Measurements from ENCODE around the gene SBF2.
"Not testable (repeated sequence)": the region's sequence is repeated elsewhere in the genome, so short reads cannot be mapped to it uniquely, and the experiment has no call there.

The SBF2 gene

DNA sequence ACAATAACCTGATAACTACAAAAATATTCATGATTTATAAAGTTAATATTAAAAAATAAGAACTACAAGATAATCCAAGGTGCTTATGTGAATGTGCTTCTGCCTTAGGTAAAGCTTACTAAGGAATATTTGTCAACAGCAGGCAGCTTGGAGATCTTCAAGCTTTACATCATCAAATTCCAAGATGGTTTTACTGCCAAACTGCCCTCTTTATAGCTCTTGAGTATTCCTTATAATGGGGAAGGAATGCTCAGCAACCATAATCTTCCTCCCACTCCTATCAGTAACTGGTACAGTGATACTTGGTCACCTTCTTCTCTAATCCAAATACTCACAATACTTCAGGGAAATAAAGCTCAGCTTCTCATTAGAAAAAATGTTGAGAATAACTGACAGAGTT lies 30.1 kb downstream of the SBF2 start:
- no peak for DNase-seq

DNA sequence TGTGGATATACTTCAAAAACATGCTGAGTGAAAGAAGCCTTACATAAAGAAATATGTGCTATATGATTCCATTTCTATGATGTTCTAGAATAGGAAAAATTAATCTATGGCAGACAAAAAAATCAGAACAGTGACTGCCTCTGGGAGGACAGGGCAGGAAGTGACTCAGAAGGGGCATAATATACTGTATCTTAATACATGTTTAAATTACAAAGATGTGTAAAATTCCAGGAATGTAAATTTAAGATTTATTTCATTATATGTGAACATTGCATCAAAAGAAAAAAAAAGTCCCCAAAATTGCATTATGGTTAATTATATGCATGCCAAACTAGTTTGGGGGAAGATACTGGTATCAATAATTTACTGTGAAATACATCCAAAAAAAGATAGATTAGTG lies 32.2 kb downstream of the SBF2 start:
- no peak for DNase-seq

DNA sequence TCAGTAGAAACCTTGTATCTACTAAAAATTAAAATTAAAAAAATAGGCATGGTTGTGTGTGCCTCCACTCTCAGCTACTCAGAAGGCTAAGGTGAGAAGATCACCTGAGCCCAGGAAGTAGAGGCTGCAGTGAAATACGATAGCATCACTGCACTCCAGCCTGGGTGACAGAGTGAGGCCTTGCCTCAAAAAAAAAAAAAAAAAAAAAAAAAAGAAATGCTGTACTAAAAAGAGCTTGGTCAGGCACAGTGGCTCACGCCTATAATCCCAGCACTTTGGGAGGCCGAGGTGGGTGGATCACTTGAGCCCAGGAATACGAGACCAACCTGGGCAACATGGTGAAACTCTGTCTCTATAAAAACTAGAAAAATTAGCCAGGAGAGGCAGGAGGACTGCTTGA lies 36.5 kb downstream of the SBF2 start:
- DNase-seq = no peak

DNA sequence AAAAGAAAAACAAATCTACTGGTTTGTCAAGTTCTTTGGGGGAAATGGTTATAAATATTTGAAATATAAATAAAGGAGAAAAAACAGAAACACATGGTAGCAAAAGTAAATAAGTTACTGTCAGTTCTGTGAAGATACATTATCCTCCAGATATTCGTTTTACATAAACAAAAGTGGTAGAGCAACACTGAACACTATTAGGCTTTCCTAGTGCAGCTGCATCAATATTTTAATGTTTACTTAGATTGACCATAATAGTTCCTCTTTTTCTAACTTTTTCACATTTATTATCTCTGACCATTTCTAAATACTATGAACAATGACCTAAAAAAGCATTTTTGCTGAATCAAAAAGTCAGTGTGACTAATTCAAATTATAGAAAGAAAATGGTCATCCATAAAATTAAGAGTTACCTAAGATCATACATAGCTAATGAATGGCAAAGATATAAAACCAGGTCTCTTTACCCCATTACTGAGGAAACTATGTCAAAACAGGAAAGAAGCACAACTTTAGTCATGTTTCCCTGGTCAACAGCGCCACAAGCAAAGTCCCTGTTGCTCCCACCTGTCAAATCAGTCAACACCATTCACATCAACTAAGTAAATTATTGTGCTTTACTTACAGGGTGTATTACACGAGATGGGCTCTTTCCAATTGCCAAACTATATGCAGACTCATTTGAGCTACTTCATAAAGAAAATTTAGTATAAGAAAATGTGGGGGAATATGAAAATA lies 38.5 kb downstream of the SBF2 start:
- no peak for DNase-seq

DNA sequence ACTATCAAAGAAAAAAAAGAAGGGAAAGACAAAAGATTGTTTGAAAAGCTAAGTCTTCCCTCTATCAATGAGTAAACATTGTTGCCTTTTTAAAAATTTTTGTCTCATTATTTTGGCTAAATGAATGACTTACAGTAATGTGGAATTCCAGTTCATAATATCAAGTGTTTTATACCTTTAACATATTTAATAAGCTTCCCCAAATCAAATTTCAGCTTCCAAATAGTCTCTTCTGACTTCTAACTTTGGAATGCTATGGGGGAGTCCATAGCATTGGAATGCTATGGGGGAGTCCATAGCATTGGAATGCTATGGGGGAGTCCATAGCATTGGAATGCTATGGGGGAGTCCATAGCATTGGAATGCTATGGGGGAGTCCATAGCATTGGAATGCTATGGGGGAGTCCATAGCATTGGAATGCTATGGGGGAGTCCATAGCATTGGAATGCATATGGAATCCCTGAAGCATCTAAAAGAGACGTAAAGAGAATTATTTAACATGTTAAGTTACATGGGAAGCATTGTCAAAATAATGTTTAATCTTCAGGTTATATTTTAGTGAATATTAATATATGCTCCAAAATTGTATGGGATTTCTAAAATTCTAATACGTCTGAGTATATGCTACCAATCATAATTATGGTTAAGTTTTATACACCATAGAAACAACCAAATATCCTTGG lies 44.4 kb downstream of the SBF2 start:
- not testable (repeated sequence) for DNase-seq

DNA sequence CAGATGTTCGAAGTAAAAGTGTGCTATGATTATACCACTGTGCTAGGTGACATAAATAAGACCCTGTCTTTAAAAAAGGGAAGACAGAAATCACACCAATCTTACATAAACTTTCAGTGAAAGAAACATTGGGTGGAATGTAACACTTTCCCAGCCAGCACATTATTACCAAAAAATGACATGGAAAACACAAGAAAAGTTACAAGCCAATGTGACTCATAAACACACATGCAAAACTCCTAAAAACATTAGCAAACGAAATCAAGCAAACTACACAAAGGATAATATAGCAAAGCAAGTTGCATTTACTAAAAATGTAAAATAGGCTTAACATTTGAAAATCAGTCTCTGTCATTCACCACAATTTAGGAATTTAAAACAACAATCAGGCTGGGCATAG lies 47.0 kb downstream of the SBF2 start:
- no peak for DNase-seq

DNA sequence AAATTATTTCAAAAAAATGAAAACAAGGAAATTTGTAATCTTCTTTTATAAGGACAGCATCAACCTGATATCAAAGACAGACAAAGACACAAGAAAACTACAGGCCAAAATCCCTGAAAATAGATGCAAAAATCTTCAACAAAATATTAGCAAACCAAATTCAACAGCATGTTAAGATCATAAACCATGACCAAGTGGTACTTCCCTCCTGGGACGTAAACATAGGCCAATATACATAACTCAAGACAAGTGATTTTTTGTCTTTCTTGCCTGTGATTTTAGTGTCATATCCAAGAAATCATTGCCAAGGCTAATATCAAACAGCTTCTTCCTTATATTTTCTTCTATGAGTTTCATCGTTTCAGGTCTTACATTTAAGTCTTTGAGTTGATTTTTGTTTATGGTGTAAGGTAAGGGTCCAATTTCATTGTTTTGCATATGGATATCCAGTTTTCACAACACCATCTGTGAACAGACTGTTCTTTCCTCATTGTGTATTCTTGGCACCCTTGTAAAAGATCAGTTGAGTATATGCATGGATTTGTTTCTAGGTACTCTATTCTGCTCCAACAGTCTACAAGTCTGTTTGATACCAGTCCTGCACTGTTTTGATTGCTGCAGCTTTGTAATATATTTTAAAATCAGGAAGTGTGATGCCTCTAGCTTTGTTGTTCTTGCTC lies 50.0 kb downstream of the SBF2 start:
- no peak for DNase-seq

DNA sequence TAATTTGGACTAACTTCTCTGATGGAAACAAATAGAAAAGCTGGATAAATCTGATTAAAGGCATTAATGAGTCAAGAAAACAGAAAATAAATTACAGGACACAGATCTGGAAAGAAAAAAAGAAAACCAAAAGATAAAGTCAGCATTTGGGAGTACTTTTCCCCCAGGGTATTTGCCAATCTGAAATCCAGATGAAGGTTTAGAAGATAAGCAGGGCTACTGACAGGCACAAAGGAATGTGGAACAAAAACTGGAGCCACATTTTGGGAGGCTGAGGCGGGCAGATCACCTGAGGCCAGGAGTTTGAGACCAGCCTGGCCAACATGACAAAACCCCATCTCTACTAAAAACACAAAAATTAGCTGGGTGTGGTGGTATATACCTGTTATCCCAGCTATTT lies 57.2 kb downstream of the SBF2 start:
- DNase-seq = no peak

DNA sequence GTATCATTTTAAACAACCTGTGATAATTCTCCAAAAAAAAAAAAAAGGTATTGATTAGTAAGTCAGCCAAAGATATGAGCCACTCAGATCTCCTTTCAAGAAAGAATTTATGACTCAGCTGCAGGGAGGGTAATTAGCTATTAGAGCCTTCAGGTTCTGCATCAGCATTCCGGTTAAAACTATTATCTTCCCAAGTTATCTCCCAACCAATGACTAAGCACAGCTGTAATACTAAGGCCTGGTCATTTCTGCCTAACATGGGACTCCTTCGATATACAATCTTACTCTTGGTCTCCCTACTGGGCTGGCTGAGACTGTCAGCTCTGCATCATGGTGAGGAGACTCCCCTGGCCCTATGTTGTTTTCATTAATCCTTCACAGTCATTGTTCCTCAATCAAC lies 60.4 kb downstream of the SBF2 start:
- no peak for DNase-seq

DNA sequence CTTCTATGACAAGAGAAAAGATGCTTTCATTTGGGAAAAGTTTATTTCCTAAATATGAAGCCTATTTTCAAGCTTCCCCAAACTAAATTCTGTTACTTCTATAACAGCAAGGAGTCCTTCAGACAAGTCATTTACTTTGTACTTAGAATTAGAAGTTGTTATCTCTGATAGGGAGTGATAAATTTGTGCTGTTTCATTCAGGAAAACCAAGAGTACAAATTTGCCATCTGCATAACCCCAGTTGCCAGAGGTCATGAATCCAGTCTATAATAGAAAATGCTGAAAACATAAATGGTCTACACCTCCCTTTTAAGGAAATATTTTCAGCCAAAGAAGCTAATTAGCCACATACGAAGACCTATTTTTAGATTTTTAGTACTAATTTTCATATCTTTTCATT lies 61.3 kb downstream of the SBF2 start:
- no peak for DNase-seq

DNA sequence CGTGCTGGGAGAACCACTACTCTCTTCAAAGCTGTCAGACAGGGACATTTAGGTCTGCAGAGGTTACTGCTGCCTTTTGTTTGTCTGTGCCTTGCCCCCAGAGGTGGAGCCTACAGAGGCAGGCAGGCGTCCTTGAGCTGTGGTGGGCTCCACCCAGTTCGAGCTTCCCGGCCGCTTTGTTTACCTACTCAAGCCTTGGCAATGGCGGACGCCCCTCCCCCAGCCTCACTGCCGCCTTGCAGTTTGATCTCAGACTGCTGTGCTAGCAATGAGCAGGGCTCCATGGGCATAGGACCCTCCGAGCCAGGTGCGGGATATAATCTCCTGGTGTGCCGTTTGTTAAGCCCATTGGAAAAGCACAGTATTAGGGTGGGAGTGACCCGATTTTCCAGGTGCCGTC lies 62.2 kb downstream of the SBF2 start:
- DNase-seq = not testable (repeated sequence)

DNA sequence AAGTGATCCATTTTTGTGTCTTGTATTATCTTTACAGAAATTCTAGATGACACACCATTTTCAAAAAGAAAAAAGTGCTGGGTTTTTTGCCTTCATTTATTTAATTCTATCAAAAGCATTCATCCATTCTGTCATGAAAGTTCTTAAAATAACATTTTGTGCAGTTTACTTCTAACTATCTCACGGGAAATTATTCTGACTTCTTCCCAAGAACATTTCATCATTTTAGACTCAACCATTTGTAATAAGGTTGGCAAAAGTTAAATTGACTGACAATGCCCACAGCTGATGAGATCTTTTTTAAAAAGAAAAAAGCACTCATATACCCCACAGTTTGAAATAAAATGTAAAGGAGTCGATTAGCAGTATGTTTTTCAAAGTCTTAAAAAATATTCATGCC lies 68.5 kb downstream of the SBF2 start:
- no peak for DNase-seq

DNA sequence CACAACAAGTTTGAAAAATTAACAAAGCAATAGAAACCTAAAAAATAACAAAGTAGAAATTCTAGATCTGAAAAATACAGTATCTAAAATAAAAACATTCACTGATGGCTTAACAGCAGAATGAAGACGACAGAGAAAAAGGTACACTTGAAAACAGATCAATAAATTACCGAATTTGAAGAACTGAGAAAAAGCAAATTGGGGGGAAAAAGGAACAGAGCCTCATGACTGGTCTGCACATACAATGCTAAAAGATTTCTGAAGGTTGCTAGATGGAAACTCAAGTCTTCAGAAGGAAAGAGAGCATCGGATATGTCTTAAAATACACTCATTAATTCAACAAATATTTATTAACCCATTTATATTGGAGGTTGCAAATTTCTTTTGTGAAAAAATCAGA lies 71.6 kb downstream of the SBF2 start:
- no peak for DNase-seq

DNA sequence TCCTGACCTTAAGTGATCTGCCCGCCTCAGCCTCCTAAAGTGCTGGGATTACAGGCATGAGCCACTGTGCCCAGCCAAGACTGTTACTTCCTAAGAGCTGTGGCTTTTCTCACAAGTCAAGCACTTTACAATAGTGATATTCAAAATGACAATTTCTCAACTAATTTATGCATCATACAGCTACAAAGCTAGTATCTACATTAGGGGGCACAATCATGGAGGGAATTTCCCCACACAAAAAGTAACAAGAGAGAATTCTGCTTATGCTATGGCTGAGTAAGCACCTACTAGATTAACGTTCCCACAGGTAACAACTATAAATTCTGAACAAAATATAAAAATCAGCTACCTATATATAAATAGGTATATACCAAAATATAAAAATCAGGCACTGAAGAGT lies 72.7 kb downstream of the SBF2 start:
- DNase-seq = no peak

DNA sequence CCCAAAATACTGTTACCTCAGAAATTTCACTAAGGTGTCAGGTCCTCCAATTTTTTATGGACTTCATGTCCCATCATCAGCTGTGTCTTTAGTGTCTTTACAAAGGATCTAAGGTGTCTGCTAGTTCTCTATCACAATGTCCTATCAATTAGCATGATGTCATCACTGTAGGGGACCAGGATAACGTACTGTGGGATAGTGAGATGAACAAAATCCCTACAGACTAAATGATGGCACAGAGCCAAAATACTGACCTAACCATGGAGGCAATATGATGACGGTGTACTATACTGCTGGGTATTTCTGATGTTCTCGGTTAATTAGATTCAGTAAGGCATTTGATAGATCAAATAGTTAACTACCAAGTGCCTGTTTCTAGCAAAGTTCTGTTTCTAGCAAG lies 82.5 kb downstream of the SBF2 start:
- DNase-seq = no peak

DNA sequence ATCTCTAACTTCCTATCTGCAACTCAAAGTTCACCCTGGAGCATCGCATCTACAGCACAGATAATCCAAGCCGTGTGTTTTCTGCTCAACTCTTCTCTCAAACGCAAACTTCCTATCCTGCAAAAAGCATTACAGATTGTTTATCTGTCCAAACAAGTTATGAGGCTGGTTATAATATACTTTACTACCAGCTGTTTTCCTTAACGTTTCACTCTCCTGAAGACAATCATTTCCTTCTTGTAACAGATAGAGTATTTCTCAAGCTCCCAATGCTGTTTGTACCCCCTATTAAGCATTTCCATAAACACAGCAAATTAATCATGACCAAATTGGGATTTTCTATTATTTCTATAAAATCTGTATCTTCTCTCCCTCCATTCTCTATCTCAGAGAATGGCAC lies 84.7 kb downstream of the SBF2 start:
- no peak for DNase-seq

DNA sequence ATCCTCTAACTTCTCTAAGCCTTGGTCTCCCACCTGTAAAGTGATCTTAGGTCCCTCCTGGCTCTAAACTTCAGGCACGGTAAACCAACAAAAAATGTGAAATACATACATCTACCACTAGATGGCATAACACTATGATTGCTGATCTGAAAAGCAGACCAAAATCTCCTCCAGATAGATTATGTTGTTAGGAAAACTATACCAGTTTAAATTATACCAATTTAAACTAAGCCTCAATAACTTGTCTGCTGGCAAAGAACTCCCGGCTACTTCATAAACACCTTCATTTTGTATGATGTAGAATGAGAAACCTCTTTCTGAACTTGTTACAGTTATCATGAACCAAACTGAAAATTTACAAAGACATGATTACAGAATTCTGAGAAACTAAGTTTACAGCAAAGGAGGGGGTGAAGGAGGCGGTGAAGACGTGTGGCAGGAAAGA lies 85.9 kb downstream of the SBF2 start:
- DNase-seq = peak; percentile 61

DNA sequence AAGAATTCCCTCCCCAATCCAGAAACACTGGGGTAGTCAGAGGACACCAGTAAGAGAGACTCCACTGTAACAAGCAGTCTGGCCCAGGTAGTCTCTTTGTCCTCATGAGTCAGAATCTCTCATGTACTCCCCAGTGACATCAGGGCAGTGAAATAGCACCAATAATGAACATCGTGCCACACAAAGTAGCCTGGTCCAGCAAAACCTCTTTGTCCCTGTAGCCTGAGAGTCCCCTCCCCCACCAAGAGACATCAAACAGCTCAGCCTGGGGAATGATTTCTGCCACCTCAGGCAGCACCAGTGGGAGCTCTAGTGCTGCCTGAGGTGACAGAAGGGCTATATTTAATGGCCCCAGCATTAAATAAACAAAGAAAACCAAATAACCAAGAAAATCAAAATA lies 88.1 kb downstream of the SBF2 start:
- DNase-seq = peak; percentile 10

DNA sequence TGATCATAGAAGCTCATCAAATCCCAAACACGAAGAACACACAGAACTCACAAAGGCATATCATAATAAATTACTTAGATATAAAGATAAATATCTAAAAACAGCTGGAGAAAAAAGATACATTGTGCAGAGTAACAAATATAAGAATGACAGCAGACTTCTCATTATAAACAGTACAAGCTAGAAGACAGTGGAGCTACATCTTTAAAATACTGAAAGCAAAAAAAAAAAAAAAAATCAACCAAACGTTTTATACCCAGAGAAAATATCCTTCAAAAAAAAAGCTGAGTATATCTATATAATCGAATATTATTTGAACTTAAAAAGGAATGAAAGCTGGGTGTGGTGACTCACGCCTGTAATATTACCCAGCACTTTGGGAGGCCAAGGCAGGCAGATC lies 90.0 kb downstream of the SBF2 start:
- no peak for DNase-seq

DNA sequence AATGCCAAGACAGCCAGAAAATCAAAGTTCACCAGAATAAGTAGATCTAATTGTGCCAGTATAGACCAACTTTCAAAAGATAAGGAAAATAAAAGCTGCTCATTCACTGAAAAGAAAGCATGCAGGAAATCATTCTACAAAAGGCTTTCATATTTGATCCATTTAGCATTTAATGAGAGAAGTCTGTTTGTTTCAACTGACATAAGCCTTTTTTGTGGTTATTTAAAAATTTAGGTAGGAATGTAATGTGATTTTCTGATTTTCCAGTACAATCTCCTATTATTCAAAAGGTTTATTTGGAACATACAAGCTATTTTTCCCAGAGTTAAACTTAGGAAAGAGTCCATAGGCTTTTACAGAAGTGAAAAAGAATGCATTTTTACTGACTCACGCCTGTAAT lies 92.7 kb downstream of the SBF2 start:
- DNase-seq = no peak

DNA sequence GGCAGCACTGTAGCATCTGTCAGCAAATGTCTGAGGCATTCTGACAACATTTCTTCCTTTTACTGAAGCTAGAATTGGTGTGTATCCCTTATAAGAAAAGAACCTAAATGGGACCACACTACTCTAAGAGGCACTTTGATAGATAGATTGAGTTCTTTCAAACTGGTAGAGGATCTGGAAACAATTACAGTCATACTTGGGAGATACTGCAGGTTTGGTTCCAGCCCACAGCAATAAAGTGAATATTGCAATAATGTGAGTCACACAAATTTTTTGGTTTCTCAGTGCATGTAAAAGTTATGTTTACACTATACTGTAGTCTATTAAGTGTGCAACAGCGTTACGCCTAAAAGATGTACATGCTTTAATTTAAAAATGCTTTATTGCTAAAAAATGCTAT lies 96.9 kb downstream of the SBF2 start:
- no peak for DNase-seq

DNA sequence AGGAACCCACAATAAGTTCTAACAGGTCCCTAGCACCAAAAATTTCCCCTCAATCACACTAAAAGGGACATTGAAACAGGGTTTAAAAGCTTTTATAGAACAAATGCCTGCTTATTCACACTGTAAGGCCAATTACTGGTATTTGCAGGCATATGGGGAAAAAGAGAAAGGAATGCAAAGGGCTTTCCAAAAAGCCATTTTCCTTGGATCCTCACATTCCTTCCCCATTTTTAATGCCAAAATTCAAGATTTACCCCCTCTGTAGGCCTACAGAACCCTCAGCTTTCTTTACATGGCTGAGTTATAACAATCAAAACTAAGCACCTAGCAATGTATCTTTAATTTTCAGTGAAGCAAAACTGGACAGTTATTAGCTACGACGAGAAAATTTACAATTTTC lies 102.0 kb downstream of the SBF2 start:
- no peak for DNase-seq

DNA sequence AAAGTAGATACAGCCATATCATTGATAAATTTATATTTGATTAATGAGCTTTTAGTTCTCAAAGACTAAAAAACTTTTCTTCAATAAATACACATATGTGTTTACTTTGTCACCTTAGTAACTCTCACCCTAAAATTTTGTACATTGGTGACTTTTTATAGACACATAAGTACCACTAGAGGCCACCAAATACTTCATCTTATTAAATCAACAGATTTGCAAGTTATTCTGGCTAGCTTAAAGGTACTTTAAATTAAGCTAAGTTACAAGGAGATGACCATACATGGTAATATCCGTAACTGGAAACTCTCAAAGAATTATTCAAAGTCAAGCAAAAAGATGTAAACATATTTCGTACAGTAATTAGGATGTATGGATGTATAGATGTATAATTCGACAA lies 112.2 kb downstream of the SBF2 start:
- DNase-seq = no peak

DNA sequence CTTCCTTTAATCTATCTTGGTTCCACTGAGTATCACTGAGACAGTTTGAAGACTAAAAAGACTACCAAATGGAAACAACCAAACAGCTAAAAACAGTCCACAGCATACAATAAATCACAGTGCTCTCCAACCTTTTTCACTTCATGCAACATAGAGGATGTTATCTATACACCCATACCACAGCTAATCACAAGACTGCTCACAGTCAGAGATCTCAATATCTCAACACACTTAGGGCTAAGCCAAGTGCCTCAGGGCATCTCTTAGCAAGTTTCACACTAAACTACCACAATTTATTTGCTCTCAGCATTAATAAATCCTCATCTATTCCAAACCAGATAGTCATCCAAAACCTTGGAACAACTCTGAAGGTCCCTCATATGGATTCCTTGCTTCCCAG lies 129.4 kb downstream of the SBF2 start:
- DNase-seq = no peak
